ENCODE measurements around the gene NEK2. TPM values are rescaled to one million over a fixed set of nuclear protein-coding genes. Genes with fewer than 3 reads are reported as not detected.

The NEK2 gene
- total and polyA plus RNA-seq, 2 of the 13 experiments (the other 11 are each of a cell fraction or from before 2014, with no cell fraction given) = 10.9 to 40.8 TPM

DNA sequence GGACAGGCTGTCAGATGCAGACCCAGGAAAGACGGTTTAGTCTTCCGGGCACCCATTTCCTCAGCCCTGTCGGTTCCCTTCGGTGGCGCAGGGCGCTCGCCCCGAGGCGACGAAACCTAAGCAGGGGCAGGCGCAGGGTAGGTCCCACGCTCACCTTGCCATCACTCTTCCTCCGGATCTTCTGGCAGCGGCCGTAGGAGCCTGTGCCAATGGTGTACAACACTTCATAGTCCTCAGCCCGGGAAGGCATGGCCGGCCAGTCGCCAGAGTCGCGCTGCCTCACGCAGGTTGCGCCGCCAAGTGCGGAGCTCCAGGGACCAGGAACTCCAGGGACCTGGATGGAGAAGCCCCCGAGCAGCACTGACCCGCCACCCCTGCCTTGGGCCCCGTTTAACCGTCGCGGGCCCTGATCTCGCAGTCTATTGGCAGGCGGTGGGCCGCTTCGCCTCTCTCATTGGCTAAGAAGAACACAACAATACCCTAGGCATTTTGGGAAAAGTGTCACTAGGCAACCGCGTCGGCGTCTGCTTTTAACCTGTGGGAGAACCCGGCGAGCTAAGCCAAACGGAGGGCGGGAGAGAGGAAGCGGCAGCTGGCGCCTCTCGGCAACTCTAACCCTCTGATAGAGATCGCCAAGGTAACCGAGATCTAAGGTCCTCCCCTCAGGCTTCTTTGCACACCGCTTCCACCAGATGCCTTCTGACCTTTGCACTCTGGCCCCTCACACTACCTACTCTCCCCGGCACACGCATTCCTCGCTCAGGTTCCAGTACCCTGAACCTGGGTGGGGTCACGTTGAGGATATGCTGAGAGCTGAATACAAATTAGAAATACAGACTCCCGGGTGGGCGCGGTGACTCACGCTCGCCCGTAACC is at the start of gene NEK2 (continued):
- TF ChIP-seq, protein P1, sequence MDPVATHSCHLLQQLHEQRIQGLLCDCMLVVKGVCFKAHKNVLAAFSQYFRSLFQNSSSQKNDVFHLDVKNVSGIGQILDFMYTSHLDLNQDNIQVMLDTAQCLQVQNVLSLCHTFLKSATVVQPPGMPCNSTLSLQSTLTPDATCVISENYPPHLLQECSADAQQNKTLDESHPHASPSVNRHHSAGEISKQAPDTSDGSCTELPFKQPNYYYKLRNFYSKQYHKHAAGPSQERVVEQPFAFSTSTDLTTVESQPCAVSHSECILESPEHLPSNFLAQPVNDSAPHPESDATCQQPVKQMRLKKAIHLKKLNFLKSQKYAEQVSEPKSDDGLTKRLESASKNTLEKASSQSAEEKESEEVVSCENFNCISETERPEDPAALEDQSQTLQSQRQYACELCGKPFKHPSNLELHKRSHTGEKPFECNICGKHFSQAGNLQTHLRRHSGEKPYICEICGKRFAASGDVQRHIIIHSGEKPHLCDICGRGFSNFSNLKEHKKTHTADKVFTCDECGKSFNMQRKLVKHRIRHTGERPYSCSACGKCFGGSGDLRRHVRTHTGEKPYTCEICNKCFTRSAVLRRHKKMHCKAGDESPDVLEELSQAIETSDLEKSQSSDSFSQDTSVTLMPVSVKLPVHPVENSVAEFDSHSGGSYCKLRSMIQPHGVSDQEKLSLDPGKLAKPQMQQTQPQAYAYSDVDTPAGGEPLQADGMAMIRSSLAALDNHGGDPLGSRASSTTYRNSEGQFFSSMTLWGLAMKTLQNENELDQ (CRISPR knock-in tag; IDR thresholded peaks at IDR 0.05; ENCODE audit: borderline replicate concordance) = peak; percentile 93; the same call in 1 of the 2 replicates
- no peak for TF ChIP-seq ZFP37 (CRISPR knock-in tag; IDR thresholded peaks at IDR 0.05; ENCODE audit: borderline replicate concordance)
- TF ChIP-seq CENPX (CRISPR knock-in tag; IDR thresholded peaks at IDR 0.05) = no peak
- peak; percentile 90; the same call in 1 of the 2 replicates for TF ChIP-seq MEIS1 (CRISPR knock-in tag; IDR thresholded peaks at IDR 0.05; ENCODE audit: borderline replicate concordance)
- no peak for TF ChIP-seq MTF2 (CRISPR knock-in tag; IDR thresholded peaks at IDR 0.05; ENCODE audit: borderline replicate concordance)
- TF ChIP-seq, protein P2, sequence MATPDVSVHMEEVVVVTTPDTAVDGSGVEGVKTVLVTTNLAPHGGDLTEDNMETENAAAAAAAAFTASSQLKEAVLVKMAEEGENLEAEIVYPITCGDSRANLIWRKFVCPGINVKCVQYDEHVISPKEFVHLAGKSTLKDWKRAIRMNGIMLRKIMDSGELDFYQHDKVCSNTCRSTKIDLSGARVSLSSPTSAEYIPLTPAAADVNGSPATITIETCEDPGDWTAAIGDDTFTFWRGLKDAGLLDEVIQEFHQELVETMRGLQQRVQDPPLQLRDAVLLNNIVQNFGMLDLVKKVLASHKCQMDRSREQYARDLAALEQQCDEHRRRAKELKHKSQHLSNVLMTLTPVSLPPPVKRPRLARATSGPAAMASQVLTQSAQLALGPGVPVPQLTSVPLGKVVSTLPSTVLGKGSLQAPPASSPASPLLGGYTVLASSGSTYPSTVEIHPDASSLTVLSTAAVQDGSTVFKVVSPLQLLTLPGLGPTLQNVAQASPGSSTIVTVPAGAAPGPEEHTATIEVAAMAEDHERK (CRISPR knock-in tag; IDR thresholded peaks at IDR 0.05; ENCODE audit: low read depth) = peak; percentile 64
- TF ChIP-seq YEATS4 (CRISPR knock-in tag; IDR thresholded peaks at IDR 0.05; ENCODE audit: borderline replicate concordance) = peak; percentile 85
- TF ChIP-seq, protein P3, sequence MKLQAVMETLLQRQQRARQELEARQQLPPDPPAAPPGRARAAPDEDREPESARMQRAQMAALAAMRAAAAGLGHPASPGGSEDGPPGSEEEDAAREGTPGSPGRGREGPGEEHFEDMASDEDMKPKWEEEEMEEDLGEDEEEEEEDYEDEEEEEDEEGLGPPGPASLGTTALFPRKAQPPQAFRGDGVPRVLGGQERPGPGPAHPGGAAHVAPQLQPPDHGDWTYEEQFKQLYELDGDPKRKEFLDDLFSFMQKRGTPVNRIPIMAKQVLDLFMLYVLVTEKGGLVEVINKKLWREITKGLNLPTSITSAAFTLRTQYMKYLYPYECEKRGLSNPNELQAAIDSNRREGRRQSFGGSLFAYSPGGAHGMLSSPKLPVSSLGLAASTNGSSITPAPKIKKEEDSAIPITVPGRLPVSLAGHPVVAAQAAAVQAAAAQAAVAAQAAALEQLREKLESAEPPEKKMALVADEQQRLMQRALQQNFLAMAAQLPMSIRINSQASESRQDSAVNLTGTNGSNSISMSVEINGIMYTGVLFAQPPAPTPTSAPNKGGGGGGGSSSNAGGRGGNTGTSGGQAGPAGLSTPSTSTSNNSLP (IDR thresholded peaks at IDR 0.05; ENCODE audit: low read depth, low read length) = no peak
- TF ChIP-seq, protein P4, sequence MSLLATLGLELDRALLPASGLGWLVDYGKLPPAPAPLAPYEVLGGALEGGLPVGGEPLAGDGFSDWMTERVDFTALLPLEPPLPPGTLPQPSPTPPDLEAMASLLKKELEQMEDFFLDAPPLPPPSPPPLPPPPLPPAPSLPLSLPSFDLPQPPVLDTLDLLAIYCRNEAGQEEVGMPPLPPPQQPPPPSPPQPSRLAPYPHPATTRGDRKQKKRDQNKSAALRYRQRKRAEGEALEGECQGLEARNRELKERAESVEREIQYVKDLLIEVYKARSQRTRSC (CRISPR knock-in tag; IDR thresholded peaks at IDR 0.05; ENCODE audit: low read depth) = no peak
- TF ChIP-seq TOPORS (CRISPR knock-in tag; IDR thresholded peaks at IDR 0.05) = no peak
- TF ChIP-seq ARNT2 (CRISPR knock-in tag; IDR thresholded peaks at IDR 0.05; ENCODE audit: low read depth) = 0 out of 2 replicates have a peak, but pooled peaks have one; percentile 56
- peak; percentile 33; the same call in 1 of the 2 replicates for TF ChIP-seq ZNF460 (CRISPR knock-in tag; IDR thresholded peaks at IDR 0.05; ENCODE audit: borderline replicate concordance)
- peak; percentile 86 for TF ChIP-seq KLF6 (CRISPR knock-in tag; IDR thresholded peaks at IDR 0.05)
- peak; percentile 74; the same call in 1 of the 2 replicates for TF ChIP-seq ZNF614 (CRISPR knock-in tag; IDR thresholded peaks at IDR 0.05; ENCODE audit: borderline replicate concordance)
- TF ChIP-seq ZNF775 (CRISPR knock-in tag; IDR thresholded peaks at IDR 0.05; ENCODE audit: borderline replicate concordance) = 0 out of 2 replicates have a peak, but pooled peaks have one; percentile 51
- TF ChIP-seq XRCC5 (optimal IDR thresholded peaks at IDR 0.05; ENCODE audit: low read length) = peak; percentile 92
- no peak for TF ChIP-seq CHCHD3 (CRISPR knock-in tag; IDR thresholded peaks at IDR 0.05)
- no peak; the same call in 1 of the 2 replicates for TF ChIP-seq SNAPC2 (CRISPR knock-in tag; IDR thresholded peaks at IDR 0.05)
- TF ChIP-seq, protein P5, sequence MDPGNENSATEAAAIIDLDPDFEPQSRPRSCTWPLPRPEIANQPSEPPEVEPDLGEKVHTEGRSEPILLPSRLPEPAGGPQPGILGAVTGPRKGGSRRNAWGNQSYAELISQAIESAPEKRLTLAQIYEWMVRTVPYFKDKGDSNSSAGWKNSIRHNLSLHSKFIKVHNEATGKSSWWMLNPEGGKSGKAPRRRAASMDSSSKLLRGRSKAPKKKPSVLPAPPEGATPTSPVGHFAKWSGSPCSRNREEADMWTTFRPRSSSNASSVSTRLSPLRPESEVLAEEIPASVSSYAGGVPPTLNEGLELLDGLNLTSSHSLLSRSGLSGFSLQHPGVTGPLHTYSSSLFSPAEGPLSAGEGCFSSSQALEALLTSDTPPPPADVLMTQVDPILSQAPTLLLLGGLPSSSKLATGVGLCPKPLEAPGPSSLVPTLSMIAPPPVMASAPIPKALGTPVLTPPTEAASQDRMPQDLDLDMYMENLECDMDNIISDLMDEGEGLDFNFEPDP (CRISPR knock-in tag; conservative IDR thresholded peaks at IDR 0.05) = no peak
- peak; percentile 80 for TF ChIP-seq ZNF746 (CRISPR knock-in tag; IDR thresholded peaks at IDR 0.05)
- TF ChIP-seq PHF5A (CRISPR knock-in tag; IDR thresholded peaks at IDR 0.05; ENCODE audit: low read depth, unreplicated experiment) = peak; percentile 54

Data from HepG2 (cell line).